ENCODE data around the gene SOS1.

- TF ChIP-seq CTCF (IDR thresholded peaks at IDR 0.05) (no peak), POLR2A (IDR thresholded peaks at IDR 0.05) (no peak)
Observed at GRCh38 chr2:39159283-39159682, 38.4 kb upstream of the SOS1 start.

All from right lobe of liver (tissue), 4 donors.